GM18499 (cell line): ENCODE measurements around the gene NMNAT2.
"Not testable (repeated sequence)": the region's sequence is repeated elsewhere in the genome, so short reads cannot be mapped to it uniquely, and the experiment has no call there.

Source experiments
- ATAC-seq: cut with Tn5 transposase; IDR thresholded peaks from one replicate; pipeline ENCODE4 v1.9.1; 2021; ENCODE audit warnings: moderate number of reproducible peaks; ENCODE audit not compliant: insufficient read depth, unreplicated experiment

Gene NMNAT2

GRCh38 chr1:183419399-183419798, 1.2 kb upstream of the NMNAT2 start:
- ATAC-seq, result no peak

- no peak for ATAC-seq
These were observed 516 bp upstream of the NMNAT2 start for GRCh38 chr1:183418696-183419095.

GRCh38 chr1:183416850-183417771, 1.1 kb downstream of the NMNAT2 start:
- no peak for ATAC-seq

- ATAC-seq, result no peak
These were observed 3.8 kb downstream of the NMNAT2 start for GRCh38 chr1:183414365-183414764.

GRCh38 chr1:183411091-183411490, 7.1 kb downstream of the NMNAT2 start:
- no peak for ATAC-seq

GRCh38 chr1:183407961-183408360, 10.2 kb downstream of the NMNAT2 start:
- no peak for ATAC-seq

- no peak for ATAC-seq
These were observed 10.7 kb downstream of the NMNAT2 start for GRCh38 chr1:183407474-183407873.

- ATAC-seq, result no peak
These were observed 13.7 kb downstream of the NMNAT2 start for GRCh38 chr1:183404476-183404875.

GRCh38 chr1:183403498-183403897, 14.7 kb downstream of the NMNAT2 start:
- no peak for ATAC-seq

- ATAC-seq, result not testable (repeated sequence)
These were observed 16.6 kb downstream of the NMNAT2 start for GRCh38 chr1:183401565-183401964.

- no peak for ATAC-seq
These were observed 23.7 kb downstream of the NMNAT2 start for GRCh38 chr1:183394435-183394834.

GRCh38 chr1:183391863-183392262, 26.3 kb downstream of the NMNAT2 start:
- ATAC-seq, result no peak

GRCh38 chr1:183390561-183390960, 27.6 kb downstream of the NMNAT2 start:
- no peak for ATAC-seq

- no peak for ATAC-seq
These were observed 29.4 kb downstream of the NMNAT2 start for GRCh38 chr1:183388735-183389134.

- no peak for ATAC-seq
These were observed 32.6 kb downstream of the NMNAT2 start for GRCh38 chr1:183385340-183386144.

GRCh38 chr1:183379951-183380350, 38.2 kb downstream of the NMNAT2 start:
- no peak for ATAC-seq

GRCh38 chr1:183375381-183375780, 42.8 kb downstream of the NMNAT2 start:
- ATAC-seq, result no peak

- no peak for ATAC-seq
These were observed 43.4 kb downstream of the NMNAT2 start for GRCh38 chr1:183374825-183375224.

- no peak for ATAC-seq
These were observed 45.5 kb downstream of the NMNAT2 start for GRCh38 chr1:183372586-183373230.

- ATAC-seq, result no peak
These were observed 47.7 kb downstream of the NMNAT2 start for GRCh38 chr1:183370399-183371058.
